HepG2 (cell line): ENCODE measurements around the gene MRPL38. TPM values are rescaled to one million over a fixed set of nuclear protein-coding genes. Genes with fewer than 3 reads are reported as not detected.

Experiments used
- HNRNPK ChIP-seq: fragments of 200-400 bp; formaldehyde crosslinking; IDR thresholded peaks from 2 replicates; pipeline ENCODE4 v1.6.1; 2018; ENCODE audit warnings: low read length, low read depth, moderate library complexity, mild to moderate bottlenecking; ENCODE audit not compliant: poor library complexity, severe bottlenecking
- KDM2A ChIP-seq: sonication (generic); formaldehyde crosslinking; IDR thresholded peaks from 2 replicates; pipeline ENCODE4 v1.4.0; 2020; ENCODE audit warnings: low read depth, missing genetic modification reagents, borderline replicate concordance
- MAFF ChIP-seq: IDR thresholded peaks from 2 replicates; pipeline ENCODE4 v1.6.1; 2011; ENCODE audit warnings: low read depth, low read length, improper control_type of control experiment
- MLLT10 ChIP-seq: sonication (generic); formaldehyde crosslinking; IDR thresholded peaks from 2 replicates; pipeline ENCODE4 v1.4.0; 2020; ENCODE audit warnings: missing genetic modification reagents
- PAWR ChIP-seq: sonication (generic); formaldehyde crosslinking; IDR thresholded peaks from 2 replicates; pipeline ENCODE4 v1.4.0; 2020; ENCODE audit warnings: missing genetic modification reagents, mild to moderate bottlenecking, borderline replicate concordance
- POGZ ChIP-seq: sonication (generic); formaldehyde crosslinking; IDR thresholded peaks from 2 replicates; pipeline ENCODE4 v1.4.0; 2020; ENCODE audit warnings: mild to moderate bottlenecking, missing genetic modification reagents
- RFX3 ChIP-seq: IDR thresholded peaks from 2 replicates; pipeline ENCODE4 v1.6.1; 2016; ENCODE audit warnings: missing biosample characterization, missing genetic modification reagents
- SIN3B ChIP-seq: fragments of 150-350 bp; IDR thresholded peaks from 2 replicates; pipeline ENCODE4 v1.6.1; 2014; ENCODE audit warnings: low read length
- SP1 ChIP-seq, 2 experiments: fragments of 450-650 bp in 1 of 2; sonication (generic) in 1 of 2; formaldehyde crosslinking in 1 of 2; IDR thresholded peaks; 2 replicates each; pipeline versions ENCODE4 v1.4.0 to v1.6.1; 2016 to 2020; ENCODE audit warnings: missing genetic modification reagents in 1 of 2
- TAF15 ChIP-seq: fragments of 200-400 bp; formaldehyde crosslinking; IDR thresholded peaks from one replicate; pipeline ENCODE4 v1.6.1; 2018; ENCODE audit warnings: mild to moderate bottlenecking, low read depth, low read length; ENCODE audit not compliant: poor library complexity, severe bottlenecking
- ZNF652 ChIP-seq: IDR thresholded peaks from 2 replicates; pipeline ENCODE4 v1.6.1; 2016; ENCODE audit warnings: low read depth, borderline replicate concordance
- ZNF777 ChIP-seq: sonication (generic); formaldehyde crosslinking; IDR thresholded peaks from 2 replicates; pipeline ENCODE4 v1.4.0; 2020; ENCODE audit warnings: missing genetic modification reagents
- ZNF841 ChIP-seq: sonication (generic); formaldehyde crosslinking; IDR thresholded peaks from 2 replicates; pipeline ENCODE4 v1.8.1; 2023; ENCODE audit warnings: missing genetic modification reagents, borderline replicate concordance
- ZSCAN20 ChIP-seq: sonication (generic); formaldehyde crosslinking; IDR thresholded peaks from 2 replicates; pipeline ENCODE4 v1.4.0; 2020; ENCODE audit warnings: missing genetic modification reagents, mild to moderate bottlenecking, borderline replicate concordance
- polyA plus RNA-seq, 8 experiments: library from polyadenylated mRNA; depleted of rRNA in 3 of 8; stranded (reverse) in 7 of 8; unstranded in 1 of 8; fragments of >200 nt; fragmentation: Illumina TruSeq in 4 of 8; extraction: Trizol in 4 of 8; gene quantifications; 2 replicates each; pipeline versions ENCODE4 v1.2.1 to v1.2.3, GENCODE V29; 2011 to 2016; ENCODE audit warnings: low read depth in 4 of 8, missing spikeins in 1 of 8, mixed read lengths in 1 of 8; ENCODE audit not compliant: insufficient read depth in 1 of 8
- total RNA-seq, 5 experiments: library from RNA; depleted of rRNA; stranded (reverse); fragments of >200 nt; fragmentation: Illumina TruSeq; extraction: Trizol; gene quantifications; 2 replicates each; pipeline ENCODE4 v1.2.3, GENCODE V29; 2016; ENCODE audit warnings: low read depth in 1 of 5
- TF ChIP-seq, protein P1 (sequence below): sonication (generic); formaldehyde crosslinking; IDR thresholded peaks from 2 replicates; pipeline ENCODE4 v1.5.0; 2020; ENCODE audit warnings: missing genetic modification reagents, mild to moderate bottlenecking, borderline replicate concordance
- TF ChIP-seq, protein P2 (sequence below): sonication (generic); formaldehyde crosslinking; IDR thresholded peaks from 2 replicates; pipeline ENCODE4 v1.5.1; 2020; ENCODE audit warnings: mild to moderate bottlenecking, missing genetic modification reagents, moderate library complexity
- TF ChIP-seq, protein P3 (sequence below): IDR thresholded peaks from 2 replicates; pipeline ENCODE4 v1.6.1; 2018; ENCODE audit warnings: missing genetic modification reagents
- TF ChIP-seq, protein P4 (sequence below): sonication (generic); formaldehyde crosslinking; IDR thresholded peaks from 2 replicates; pipeline ENCODE4 v1.5.1; 2020; ENCODE audit warnings: missing genetic modification reagents, mild to moderate bottlenecking, borderline replicate concordance
- TF ChIP-seq, protein P5 (sequence below): sonication (generic); formaldehyde crosslinking; IDR thresholded peaks from 2 replicates; pipeline ENCODE4 v1.5.0; 2020; ENCODE audit warnings: missing genetic modification reagents
- TF ChIP-seq, protein P6 (sequence below): sonication (generic); formaldehyde crosslinking; IDR thresholded peaks from 2 replicates; pipeline ENCODE4 v1.4.0; 2020; ENCODE audit warnings: mild to moderate bottlenecking, low read depth, missing genetic modification reagents

The MRPL38 gene
- total and polyA plus RNA-seq, 2 of the 13 experiments (the other 11 are each of a cell fraction or from before 2014, with no cell fraction given) = 83.7 to 125 TPM

DNA sequence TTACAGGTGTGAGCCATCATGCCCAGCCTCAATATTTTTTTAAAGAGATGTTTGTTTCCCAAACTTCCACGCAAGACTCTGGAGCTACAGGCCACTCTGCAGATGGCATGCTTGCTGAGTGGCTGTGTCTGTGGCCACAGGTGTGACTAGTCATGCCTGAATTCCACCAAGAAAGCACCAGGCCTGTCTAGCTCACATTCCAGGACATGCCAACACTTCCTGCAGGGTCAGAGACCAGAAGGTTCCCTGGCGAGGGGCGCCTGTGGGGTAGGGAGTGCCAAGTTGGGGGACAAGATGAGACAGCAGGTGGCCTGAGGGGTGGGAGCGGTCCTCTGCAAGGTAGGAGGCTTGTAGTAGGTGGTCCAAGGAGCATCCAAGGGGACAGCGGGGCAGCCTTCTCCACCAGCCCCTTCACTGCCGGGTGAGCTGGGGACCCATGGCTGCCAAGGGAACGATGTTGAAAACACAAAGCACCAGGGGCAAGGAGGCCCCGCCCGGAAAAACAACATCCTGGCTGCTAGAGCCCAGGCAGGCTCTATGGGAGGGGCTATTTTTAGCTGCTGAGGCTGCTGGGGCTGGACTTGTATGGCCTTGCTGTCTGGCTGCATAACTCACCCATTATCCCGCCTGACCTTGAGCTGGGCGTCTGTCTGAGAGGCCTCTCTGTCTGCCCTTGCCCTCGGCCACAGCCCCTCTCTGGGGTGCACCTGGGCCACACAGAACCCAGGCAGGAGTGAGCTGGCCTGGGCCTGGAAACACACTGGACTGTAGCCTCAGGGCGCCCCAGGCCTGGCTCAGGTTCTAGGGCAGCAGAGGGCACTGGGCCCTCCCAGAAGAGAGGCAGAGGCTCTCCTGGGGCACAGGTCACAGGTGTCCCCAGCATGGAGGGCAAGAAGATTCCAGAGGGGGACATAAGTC, 32.0 kb downstream of the MRPL38 start (continued):
- no peak for TF ChIP-seq SP1 (IDR thresholded peaks at IDR 0.05)
- no peak; the same call in none of the 2 replicates for TF ChIP-seq SP1 (CRISPR knock-in tag; IDR thresholded peaks at IDR 0.05)
- no peak for TF ChIP-seq ZNF841 (CRISPR knock-in tag)
- TF ChIP-seq RFX3 (CRISPR knock-in tag) = peak; percentile 68
- TF ChIP-seq TAF15 = no peak
- TF ChIP-seq KDM2A (CRISPR knock-in tag) = peak; percentile 91
- TF ChIP-seq POGZ (CRISPR knock-in tag) = peak; percentile 50
- TF ChIP-seq, protein P1, sequence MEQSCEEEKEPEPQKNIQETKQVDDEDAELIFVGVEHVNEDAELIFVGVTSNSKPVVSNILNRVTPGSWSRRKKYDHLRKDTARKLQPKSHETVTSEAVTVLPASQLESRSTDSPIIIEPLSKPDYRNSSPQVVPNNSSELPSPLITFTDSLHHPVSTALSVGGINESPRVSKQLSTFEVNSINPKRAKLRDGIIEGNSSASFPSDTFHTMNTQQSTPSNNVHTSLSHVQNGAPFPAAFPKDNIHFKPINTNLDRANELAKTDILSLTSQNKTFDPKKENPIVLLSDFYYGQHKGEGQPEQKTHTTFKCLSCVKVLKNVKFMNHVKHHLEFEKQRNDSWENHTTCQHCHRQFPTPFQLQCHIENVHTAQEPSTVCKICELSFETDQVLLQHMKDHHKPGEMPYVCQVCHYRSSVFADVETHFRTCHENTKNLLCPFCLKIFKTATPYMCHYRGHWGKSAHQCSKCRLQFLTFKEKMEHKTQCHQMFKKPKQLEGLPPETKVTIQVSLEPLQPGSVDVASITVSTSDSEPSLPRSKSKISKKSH (CRISPR knock-in tag) = peak; percentile 69
- TF ChIP-seq, protein P2, sequence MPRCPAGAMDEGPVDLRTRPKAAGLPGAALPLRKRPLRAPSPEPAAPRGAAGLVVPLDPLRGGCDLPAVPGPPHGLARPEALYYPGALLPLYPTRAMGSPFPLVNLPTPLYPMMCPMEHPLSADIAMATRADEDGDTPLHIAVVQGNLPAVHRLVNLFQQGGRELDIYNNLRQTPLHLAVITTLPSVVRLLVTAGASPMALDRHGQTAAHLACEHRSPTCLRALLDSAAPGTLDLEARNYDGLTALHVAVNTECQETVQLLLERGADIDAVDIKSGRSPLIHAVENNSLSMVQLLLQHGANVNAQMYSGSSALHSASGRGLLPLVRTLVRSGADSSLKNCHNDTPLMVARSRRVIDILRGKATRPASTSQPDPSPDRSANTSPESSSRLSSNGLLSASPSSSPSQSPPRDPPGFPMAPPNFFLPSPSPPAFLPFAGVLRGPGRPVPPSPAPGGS (CRISPR knock-in tag) = peak; percentile 83
- TF ChIP-seq MLLT10 (CRISPR knock-in tag) = no peak
- no peak for TF ChIP-seq HNRNPK
- TF ChIP-seq SIN3B = peak; percentile 15; the same call in 1 of the 2 replicates
- no peak; the same call in 1 of the 2 replicates for TF ChIP-seq ZNF652 (CRISPR knock-in tag)
- TF ChIP-seq ZSCAN20 (CRISPR knock-in tag) = 0 out of 2 replicates have a peak, but pooled peaks have one; percentile 53
- no peak for TF ChIP-seq PAWR (CRISPR knock-in tag)
- TF ChIP-seq, protein P3, sequence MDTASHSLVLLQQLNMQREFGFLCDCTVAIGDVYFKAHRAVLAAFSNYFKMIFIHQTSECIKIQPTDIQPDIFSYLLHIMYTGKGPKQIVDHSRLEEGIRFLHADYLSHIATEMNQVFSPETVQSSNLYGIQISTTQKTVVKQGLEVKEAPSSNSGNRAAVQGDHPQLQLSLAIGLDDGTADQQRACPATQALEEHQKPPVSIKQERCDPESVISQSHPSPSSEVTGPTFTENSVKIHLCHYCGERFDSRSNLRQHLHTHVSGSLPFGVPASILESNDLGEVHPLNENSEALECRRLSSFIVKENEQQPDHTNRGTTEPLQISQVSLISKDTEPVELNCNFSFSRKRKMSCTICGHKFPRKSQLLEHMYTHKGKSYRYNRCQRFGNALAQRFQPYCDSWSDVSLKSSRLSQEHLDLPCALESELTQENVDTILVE (CRISPR knock-in tag) = peak; percentile 86
- no peak for TF ChIP-seq MAFF
- TF ChIP-seq ZNF777 = peak; percentile 67; the same call in 1 of the 2 replicates
- TF ChIP-seq, protein P4, sequence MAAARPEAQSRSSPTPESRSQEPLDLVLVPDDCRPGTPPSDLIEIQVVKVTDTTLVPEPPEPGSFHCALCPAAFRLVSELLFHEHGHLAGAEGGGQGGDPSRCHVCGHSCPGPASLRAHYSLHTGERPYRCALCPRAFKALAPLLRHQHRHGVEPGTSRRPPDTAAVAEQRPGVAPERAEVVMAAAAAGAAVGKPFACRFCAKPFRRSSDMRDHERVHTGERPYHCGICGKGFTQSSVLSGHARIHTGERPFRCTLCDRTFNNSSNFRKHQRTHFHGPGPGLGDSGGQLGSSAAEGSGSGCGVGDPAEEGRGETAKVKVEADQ = peak; percentile 41; the same call in 1 of the 2 replicates
- TF ChIP-seq, protein P5, sequence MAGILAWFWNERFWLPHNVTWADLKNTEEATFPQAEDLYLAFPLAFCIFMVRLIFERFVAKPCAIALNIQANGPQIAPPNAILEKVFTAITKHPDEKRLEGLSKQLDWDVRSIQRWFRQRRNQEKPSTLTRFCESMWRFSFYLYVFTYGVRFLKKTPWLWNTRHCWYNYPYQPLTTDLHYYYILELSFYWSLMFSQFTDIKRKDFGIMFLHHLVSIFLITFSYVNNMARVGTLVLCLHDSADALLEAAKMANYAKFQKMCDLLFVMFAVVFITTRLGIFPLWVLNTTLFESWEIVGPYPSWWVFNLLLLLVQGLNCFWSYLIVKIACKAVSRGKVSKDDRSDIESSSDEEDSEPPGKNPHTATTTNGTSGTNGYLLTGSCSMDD (CRISPR knock-in tag) = no peak
- TF ChIP-seq, protein P6, sequence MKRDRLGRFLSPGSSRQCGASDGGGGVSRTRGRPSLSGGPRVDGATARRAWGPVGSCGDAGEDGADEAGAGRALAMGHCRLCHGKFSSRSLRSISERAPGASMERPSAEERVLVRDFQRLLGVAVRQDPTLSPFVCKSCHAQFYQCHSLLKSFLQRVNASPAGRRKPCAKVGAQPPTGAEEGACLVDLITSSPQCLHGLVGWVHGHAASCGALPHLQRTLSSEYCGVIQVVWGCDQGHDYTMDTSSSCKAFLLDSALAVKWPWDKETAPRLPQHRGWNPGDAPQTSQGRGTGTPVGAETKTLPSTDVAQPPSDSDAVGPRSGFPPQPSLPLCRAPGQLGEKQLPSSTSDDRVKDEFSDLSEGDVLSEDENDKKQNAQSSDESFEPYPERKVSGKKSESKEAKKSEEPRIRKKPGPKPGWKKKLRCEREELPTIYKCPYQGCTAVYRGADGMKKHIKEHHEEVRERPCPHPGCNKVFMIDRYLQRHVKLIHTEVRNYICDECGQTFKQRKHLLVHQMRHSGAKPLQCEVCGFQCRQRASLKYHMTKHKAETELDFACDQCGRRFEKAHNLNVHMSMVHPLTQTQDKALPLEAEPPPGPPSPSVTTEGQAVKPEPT (CRISPR knock-in tag) = peak; percentile 44; the same call in 1 of the 2 replicates
